NK-92 treated with Interleukin-12 subunit alpha and Interleukin-12 subunit beta, amount 100 ng/mL, for 24 hours (cell line): Measurements from ENCODE around the gene TPI1.

Source experiments
- DNase-seq: peaks from one replicate; lab custom pipeline; 2025; lab: John Stamatoyannopoulos, UW

Gene TPI1

DNA sequence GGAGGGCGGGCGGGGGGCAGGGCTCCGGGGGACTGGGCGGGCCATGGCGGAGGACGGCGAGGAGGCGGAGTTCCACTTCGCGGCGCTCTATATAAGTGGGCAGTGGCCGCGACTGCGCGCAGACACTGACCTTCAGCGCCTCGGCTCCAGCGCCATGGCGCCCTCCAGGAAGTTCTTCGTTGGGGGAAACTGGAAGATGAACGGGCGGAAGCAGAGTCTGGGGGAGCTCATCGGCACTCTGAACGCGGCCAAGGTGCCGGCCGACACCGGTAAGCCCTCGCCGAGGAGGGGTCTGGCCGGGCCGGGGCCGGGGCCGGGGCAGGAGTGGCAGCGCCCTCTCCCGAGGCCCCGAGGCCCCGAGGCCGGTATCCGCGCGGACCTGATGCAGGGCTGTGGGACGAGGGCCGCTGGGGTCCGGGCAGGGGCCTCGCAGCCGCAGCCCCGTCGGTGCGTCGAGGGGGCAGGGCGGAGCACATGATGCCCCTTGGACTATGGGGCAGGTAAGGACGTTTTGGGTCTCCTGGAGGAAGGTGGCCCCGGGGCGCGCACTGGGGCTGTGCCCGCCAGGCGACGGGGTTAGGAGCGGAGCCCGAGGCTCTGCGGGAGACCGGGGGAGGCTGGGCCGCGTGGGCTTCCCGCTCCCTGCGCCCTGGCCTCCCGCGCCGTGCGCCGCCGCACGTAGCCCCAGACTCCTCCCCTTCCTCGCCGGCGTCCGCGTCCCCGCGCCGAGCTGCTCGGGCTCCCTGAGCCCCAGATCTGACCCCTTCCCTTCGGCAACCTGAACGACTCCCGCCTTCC lies at the start of gene TPI1:
TPI1 (plus strand) TSS at position 119 of the 798 bp plus-strand sequence; CDS start at position 155, 36 bp downstream.
- DNase-seq = peak; percentile 61

DNA sequence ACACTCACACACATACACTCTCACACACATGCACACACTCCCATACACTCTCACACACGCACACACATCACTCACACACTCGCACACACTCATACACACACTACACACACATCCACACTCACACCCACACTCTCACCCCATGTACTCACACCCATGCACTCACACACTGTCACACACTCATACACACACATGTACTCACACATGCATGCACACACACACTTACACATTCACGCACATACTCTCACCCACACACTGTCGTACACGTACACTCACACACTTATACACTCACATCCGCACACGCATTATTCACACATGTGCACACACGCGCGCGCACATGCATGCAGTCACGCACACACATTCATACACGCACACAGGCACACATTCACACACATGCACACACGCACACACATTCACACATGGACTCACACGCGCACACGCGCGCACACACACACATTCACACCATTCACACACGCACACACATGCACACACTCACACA lies 49.6 kb upstream of the TPI1 start:
- DNase-seq = no peak

DNA sequence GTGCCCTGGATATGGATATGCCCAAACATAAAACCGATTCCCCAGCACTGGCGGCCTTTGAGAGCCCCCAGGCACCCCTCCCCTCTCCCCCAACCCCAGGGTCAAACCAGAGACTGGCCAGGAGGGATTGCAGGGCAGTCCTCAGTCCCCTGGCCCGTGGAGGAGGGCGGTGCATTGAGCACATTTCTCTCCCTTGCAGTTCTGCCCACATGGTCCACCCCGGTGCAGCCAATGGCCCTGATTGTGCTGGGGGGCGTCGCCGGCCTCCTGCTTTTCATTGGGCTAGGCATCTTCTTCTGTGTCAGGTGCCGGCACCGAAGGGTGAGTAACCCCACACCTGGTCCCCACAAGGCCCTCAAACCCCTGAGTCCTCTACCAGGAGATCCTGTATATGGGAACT lies 49.1 kb upstream of the TPI1 start:
- DNase-seq = no peak

DNA sequence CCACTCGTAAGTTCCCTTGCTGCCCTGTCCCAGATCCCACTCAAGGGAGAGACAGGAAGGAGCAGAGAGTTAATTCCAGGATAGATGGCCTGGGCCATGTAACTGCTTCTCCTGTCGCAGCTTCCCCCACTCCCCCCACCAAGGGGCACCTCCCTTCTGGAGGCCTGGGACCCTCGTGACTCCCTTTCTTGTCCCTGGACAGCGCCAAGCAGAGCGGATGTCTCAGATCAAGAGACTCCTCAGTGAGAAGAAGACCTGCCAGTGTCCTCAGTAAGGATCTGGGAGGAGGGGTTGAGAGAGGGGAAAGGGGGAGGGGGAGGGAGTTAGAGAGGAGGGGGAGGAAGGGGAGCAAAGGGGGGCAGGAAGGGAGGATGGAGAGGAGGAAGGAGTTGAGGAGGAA lies 48.7 kb upstream of the TPI1 start:
- DNase-seq = no peak

DNA sequence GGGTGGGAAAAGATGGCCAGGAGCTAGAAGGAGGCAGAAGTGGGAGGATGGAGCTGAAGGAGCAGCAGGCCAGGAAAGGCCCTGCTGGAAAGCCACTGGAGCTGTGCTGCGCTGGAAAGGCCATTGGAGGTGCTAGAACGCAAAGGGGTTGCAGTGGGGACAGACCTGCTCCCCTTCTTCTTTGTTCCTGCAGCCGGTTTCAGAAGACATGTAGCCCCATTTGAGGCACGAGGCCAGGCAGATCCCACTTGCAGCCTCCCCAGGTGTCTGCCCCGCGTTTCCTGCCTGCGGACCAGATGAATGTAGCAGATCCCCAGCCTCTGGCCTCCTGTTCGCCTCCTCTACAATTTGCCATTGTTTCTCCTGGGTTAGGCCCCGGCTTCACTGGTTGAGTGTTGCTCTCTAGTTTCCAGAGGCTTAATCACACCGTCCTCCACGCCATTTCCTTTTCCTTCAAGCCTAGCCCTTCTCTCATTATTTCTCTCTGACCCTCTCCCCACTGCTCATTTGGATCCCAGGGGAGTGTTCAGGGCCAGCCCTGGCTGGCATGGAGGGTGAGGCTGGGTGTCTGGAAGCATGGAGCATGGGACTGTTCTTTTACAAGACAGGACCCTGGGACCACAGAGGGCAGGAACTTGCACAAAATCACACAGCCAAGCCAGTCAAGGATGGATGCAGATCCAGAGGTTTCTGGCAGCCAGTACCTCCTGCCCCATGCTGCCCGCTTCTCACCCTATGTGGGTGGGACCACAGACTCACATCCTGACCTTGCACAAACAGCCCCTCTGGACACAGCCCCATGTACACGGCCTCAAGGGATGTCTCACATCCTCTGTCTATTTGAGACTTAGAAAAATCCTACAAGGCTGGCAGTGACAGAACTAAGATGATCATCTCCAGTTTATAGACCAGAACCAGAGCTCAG lies 48.0 kb upstream of the TPI1 start:
- DNase-seq = no peak

DNA sequence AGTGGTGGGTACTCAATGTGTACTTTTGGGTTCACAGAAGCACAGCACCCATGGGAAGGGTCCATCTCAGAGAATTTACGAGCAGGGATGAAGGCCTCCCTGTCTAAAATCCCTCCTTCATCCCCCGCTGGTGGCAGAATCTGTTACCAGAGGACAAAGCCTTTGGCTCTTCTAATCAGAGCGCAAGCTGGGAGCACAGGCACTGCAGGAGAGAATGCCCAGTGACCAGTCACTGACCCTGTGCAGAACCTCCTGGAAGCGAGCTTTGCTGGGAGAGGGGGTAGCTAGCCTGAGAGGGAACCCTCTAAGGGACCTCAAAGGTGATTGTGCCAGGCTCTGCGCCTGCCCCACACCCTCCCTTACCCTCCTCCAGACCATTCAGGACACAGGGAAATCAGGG lies 47.2 kb upstream of the TPI1 start:
- no peak for DNase-seq

DNA sequence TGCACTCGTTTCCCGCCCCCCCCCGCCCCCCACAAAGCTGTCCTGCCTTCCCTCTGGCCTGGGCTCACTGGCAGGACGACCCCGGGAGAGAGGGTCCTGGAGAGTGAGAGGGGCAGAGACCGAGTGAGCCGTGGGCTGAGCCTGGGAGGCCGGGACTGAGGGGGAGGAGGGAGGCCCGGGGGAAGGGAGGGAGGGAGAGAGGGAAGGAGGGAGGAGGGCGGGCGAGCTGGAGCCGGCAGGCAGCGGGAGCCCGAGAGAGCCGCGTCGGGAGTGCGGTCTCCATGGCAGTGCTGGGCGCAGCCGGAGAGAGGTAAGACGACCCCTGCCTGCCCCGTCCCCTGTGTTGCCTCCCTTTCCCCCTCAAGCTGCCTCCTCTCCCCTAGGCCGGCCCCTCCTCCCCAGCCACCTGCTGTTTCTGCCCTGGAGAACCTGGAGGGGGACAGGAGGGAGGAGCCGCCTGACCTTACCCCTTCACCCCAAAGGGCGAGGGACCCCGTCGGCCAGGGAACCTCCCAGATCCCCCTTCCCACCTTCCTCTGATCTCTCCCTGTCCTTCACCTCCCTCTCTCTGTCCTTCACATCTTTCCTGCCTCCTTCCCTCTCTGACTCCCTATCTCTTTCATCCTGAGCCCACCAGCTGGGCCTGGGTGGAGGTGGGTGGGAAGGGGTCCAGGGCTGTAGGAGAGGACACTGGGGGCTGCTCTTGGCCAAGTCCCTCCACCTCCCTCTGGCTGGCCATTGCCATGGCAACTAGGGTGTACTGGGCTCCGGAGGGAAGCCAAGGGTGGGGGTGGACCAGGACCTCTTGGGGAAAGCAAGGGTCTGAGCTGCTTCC lies 45.5 kb upstream of the TPI1 start, which contains the start of gene GPR162:
GPR162 (plus strand) TSS at position 231 of the 835 bp plus-strand sequence. CDS start 2,078 bp downstream, outside the sequence.
- no peak for DNase-seq

DNA sequence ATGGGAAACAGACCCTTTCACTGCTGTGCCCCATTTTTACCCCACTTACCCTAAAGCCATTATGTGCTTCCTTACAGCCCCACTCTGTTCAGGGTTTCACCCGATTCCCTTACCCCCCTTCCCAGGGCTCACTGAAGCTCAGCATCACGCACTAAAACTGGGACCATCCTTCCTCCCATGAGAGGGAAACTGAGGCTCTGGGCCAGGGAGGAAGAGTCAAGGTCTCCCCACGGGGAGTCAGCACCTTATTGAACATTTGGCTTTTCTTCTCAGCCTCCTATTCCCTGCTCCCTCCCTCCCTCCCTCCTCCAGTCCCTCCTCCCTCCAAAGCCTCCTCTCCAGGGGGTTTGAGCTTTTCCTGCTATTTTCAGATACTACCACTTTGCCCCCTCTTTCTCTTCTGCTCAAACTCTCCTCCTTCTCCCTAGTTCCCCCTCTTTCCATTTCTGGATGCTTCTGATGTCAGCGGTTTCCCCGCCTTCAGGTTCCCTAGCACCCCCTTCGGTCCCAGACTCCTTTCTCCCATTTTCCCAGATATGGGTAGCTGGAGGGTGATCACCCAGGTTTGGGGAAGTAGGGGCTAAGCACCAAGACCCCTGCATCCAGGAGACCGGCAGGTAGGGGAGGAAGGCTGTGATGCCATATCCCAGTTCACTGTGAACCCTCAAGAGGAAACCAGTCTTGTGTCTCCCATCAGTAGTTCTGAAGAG lies 44.8 kb upstream of the TPI1 start:
- DNase-seq = no peak

DNA sequence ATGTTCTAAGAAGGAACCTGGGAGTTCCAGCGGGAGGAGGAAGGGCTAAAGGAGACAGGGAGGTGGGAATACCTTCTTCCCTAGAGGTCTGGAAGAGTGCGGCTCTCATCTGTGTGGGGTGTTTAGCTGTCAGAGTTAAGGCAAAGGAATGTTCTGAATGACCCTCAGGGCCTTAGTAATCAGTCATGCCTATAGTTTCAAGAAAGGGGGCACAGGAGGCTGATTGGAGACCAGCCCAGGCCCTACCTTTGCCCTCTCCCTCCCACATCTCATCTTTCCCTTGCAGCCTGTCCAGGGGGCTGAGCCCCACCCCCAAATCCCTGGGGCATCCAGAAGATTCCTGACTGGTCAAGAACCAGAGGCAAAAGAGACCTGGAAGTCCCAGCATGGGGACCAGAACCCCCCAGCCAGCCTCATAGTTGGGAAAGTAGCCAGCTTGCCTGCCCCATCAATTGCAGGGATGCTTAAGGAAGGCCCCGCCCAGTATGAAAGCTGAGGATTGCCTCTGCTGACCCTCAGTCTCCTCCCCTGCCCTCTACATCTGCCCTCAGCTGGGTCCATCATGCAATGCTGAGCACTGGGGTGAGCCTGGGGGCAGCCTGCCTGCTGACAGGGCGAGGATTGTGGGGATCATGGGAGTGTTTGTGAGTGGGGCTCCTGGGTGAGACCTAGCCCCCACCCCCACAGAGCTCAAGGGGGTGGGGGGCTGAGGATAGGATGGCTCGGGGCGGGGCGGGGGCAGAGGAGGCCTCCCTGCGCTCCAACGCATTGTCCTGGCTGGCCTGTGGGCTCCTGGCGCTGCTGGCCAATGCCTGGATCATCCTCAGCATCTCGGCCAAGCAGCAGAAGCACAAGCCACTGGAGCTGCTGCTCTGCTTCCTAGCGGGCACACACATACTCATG lies 43.9 kb upstream of the TPI1 start:
- no peak for DNase-seq

DNA sequence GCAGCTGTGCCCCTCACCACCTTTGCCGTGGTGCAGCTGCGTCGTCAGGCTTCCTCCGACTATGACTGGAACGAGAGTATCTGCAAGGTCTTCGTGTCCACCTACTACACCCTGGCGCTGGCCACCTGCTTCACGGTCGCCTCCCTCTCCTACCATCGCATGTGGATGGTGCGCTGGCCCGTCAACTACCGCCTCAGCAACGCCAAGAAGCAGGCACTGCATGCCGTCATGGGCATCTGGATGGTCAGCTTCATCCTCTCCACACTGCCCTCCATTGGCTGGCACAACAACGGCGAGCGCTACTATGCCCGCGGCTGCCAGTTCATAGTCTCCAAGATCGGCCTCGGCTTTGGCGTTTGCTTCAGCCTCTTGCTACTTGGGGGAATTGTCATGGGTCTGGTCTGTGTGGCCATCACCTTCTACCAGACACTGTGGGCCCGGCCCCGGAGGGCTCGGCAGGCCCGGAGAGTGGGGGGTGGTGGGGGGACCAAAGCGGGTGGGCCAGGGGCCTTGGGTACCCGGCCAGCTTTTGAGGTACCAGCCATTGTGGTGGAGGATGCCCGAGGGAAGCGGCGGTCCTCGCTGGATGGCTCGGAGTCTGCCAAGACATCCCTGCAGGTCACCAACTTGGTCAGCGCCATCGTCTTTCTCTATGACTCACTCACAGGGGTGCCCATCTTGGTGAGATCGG lies 43.1 kb upstream of the TPI1 start:
- no peak for DNase-seq

DNA sequence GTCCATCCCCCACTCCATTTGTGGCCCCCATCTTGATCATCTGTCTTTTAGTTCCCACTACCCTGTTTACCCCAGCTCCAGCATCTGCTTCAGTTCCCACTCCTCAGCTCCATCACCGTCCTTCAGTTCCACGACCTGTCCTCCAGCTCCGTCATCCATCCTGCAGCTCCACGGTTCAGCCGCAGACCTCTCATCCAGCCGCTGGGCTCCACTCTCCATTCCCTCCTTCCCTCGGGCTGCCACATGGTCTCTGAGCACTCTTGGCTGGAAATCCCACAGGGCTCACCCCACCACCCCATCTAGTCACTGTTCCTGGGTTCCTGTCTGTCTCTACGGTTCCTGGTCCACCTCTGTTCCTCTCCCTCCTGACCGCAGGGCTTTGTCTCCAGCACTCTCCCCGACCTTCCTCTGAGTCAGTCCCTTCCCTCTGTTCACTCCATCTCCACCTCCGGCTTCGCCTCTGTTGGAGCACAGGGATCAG lies 42.4 kb upstream of the TPI1 start:
- no peak for DNase-seq

DNA sequence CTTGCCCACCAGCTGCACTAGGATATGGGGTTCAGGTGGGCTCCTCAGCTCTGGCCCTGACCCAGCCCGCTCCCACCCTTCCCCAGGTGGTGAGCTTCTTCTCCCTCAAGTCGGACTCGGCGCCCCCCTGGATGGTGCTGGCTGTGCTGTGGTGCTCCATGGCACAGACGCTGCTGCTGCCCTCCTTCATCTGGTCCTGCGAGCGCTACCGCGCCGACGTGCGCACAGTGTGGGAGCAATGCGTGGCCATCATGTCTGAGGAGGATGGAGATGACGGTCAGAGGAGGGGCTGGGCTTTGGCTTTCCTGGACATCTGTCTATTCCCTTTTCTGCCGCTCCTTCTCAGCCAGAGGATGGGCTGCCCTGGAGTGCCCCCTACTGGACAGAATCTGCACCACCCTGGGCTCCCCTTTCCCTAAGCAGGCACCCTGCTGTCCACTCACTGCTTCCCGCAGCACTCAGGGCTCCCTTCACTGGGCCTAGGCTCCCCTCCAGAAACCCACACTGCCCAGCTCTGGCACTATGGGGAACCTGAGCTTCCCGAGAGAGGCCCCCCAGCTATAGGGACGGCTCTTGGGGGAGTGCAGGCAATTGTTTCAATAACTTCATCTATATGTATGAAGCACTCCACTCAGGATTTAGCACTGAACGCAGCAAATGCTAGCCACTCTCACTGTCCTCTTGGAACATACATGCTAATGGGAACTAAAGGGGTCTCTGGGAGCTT lies 41.8 kb upstream of the TPI1 start:
- DNase-seq = peak; percentile 11

DNA sequence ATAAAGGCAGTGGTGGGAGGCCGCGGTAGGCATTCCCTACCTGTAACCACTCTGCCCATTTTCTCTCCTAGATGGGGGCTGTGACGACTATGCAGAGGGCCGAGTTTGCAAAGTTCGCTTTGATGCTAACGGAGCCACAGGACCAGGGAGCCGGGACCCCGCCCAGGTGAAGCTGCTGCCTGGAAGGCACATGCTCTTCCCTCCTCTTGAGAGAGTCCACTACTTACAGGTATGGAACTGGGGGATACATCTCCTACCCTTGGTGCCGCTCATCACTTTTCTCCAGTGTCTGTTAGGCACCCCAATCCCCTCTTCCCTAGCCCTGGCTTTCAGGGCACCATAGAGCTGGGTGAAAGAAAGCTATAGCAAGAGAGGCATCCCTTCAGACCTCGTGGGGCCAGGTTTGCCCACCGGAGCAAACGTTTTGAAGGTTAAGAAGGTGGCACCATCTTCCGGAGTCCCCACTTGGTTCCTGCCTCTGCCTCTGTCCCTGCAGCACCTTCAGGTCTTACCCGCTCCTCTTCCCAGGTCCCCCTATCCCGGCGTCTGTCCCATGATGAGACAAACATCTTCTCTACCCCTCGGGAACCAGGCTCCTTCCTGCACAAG lies 41.1 kb upstream of the TPI1 start:
- DNase-seq = no peak

DNA sequence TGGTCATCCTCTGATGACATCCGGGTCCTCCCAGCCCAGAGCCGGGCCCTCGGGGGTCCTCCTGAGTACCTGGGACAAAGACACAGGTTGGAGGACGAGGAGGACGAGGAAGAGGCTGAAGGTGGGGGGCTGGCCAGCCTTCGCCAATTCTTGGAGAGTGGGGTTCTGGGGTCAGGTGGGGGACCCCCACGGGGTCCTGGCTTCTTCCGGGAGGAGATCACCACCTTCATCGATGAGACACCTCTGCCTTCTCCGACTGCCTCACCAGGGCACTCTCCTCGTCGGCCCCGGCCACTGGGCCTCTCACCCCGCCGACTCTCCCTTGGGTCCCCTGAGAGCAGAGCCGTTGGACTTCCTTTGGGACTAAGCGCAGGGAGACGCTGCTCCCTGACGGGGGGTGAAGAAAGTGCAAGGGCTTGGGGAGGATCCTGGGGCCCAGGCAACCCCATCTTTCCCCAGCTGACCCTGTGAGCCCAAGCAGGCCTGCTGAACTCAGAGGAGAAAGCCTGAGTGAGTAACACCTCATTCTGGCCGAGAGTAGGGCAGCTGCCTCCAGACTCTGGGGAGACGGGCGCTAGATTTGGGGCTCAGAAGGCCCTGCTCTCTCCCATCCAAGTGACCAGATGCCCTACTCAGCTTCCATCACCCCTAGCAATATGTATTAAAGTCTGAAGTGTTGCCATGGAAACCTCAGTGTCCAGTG lies 40.4 kb upstream of the TPI1 start:
- no peak for DNase-seq

DNA sequence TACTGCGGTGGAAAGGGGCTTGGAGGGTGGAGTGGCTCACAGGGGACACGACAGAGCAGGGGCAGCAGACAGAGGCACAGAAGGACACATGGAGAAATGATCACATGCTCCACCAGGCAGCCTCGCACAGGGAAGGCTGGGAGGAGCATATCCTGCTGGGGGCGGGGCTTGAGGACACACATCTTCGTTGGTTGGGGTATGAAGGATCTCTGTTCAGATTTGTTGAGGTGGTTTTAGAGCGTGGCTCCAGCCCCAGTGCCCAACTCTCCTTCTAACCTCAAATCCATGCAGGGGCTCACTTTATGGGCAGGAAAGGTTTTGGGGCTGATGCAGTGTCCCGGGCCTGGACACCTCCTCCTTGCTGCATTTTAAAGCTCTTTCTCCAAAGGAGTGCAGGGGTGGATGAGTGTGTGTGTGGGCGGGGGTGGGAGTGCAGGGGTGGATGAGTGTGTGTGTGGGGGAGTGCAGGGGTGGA lies 39.9 kb upstream of the TPI1 start:
- no peak for DNase-seq

DNA sequence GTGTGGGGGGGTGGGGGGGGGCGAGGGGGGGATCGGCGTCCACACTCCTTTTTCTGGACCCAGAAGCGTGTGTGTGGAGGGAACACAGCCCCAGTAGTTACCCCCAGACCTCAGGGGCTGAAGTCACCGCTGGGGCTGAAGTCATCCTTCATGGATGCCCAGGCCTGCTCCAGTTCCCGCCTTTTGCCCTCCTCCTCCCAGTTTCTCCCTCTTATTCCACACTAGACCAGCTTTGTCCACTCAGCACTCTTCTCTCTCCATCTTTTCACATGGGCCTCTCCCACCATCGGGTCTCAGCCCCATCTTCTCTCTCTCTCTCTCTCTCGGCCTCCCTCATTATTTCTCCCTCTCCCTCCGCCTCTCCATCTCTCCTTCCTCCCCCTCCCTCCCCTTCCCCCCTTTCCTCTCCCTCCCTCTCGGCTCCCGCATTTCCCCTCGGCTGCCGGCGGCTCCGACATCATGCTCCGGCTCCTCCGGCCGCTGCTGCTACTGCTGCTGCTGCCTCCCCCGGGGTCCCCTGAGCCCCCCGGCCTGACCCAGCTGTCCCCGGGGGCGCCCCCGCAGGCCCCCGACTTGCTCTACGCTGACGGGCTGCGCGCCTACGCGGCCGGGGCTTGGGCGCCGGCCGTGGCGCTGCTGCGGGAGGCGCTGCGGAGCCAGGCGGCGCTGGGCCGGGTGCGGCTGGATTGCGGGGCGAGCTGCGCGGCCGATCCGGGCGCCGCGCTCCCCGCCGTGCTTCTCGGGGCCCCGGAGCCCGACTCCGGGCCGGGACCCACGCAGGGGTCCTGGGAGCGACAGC lies 39.1 kb upstream of the TPI1 start, which contains the start of gene P3H3:
P3H3 (plus strand) TSS at position 426 of the 799 bp plus-strand sequence; CDS start at position 460, 34 bp downstream.
- DNase-seq = no peak
